WI38 (cell line): ENCODE data around the gene DEK.
"Not testable (repeated sequence)": the region's sequence is repeated elsewhere in the genome, so short reads cannot be mapped to it uniquely, and the experiment has no call there.

ENCODE experiments used
- H3K4me3 ChIP-seq: 2 replicates; pipeline ENCODE4 v1.5.1; 2011; ENCODE audit warnings: low read depth, mild to moderate bottlenecking, control low read depth, low read length
- TF ChIP-seq, protein P1 (sequence below): IDR thresholded peaks from 2 replicates; pipeline ENCODE4 v1.5.1; 2012; ENCODE audit warnings: low read depth, mild to moderate bottlenecking, control low read depth, low read length

Gene DEK, protein sequence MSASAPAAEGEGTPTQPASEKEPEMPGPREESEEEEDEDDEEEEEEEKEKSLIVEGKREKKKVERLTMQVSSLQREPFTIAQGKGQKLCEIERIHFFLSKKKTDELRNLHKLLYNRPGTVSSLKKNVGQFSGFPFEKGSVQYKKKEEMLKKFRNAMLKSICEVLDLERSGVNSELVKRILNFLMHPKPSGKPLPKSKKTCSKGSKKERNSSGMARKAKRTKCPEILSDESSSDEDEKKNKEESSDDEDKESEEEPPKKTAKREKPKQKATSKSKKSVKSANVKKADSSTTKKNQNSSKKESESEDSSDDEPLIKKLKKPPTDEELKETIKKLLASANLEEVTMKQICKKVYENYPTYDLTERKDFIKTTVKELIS

DNA sequence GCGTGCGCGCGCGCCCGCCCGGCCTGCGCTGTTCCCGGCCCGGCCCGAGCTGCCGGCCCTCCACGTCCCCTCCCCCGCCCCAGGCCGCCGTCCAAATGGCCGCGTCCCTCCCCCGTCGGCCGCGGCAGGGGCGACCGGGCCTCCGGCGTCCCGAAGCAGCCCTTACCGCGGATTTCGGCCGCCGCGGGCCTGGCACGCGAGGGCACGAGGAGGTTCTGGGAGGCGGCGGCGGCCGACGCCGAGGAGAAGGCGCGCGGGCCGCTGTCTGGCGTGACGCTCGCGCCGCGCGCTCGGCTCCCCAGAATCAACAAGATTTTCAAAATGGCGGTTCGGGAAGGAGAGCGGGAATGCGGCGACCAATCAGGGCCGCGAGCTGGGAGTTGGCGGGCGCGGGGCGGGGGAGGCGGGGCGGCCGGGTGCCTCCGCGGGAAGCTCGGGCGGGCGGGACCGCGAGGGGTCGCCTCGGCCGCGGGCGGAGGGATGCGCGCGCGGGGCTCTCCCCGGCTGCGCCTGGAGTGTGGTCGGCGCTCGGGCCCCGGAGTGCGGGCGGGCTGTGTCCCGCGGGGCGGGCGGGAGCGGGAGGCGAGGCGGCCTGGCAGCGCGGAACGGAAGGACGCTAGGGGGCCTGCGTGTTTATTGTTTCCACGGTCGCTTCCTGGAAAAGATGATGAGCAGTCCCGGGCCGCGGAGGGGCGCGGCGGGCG is at the start of gene DEK:
Gene DEK (minus strand): TSS at position 312 of the 704 bp plus-strand sequence. CDS start 543 bp downstream, outside the sequence.
- H3K4me3 ChIP-seq = peak within 1 kb of the TSS; percentile 91
- TF ChIP-seq, protein P1, sequence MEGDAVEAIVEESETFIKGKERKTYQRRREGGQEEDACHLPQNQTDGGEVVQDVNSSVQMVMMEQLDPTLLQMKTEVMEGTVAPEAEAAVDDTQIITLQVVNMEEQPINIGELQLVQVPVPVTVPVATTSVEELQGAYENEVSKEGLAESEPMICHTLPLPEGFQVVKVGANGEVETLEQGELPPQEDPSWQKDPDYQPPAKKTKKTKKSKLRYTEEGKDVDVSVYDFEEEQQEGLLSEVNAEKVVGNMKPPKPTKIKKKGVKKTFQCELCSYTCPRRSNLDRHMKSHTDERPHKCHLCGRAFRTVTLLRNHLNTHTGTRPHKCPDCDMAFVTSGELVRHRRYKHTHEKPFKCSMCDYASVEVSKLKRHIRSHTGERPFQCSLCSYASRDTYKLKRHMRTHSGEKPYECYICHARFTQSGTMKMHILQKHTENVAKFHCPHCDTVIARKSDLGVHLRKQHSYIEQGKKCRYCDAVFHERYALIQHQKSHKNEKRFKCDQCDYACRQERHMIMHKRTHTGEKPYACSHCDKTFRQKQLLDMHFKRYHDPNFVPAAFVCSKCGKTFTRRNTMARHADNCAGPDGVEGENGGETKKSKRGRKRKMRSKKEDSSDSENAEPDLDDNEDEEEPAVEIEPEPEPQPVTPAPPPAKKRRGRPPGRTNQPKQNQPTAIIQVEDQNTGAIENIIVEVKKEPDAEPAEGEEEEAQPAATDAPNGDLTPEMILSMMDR = peak; percentile 49

DNA sequence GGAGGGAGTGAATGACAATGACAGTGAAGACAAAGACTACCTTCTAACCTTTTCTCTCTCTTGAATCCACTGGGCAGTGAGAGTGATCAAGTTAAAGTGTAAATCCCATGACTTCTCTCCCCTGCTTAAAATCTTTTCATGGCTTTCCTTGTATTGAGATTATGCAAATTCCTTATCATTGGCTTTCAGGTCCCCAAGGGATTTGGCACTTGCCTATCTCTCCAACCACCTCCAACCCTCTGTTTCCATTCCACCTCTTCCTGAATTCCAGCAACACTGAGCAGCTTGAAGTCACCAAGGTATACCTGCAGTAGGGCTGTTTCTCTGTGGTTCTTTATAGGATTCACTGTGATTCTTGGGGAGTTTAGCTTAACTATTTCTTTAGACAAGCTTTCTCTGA is 48.0 kb upstream of the DEK start:
- no peak overlapping the region for H3K4me3 ChIP-seq
- TF ChIP-seq, protein P1 = no peak

DNA sequence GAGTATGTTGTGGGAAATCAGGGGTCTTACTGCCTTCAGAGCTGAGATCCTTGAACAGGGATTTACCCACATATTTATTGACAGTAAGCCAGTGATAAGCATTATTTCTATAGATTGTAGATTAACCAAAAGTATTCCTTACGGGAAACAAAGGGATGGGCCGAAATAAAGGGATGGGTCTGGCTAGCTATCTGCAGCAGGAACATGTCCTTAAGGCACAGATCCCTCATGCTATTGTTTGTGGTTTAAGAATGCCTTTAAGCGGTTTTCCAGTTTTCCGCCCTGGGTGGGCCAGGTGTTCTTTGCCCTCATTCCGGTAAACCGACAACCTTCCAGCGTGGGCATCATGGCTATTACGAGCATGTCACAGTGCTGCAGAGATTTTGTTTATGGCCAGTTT is 45.7 kb upstream of the DEK start:
- not testable (repeated sequence) for H3K4me3 ChIP-seq

DNA sequence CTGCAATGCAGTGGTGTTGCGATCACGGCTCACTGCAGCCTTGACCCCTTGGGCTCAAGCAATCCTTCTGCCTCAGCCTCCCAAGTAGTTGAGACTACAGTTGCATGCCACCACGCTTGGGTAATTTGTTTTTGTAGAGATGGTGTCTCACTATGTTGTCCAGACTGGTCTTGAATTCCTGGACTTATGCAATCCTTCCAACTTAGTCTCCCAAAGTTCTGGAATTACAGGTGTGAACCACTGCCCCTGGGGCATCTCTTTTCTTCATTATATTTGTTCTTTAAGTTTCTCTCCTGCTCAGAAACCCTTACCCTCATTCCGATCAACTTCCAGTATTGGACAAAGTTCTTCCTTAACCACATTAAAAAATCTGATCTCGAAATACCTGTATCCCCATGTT is 44.7 kb upstream of the DEK start:
- TF ChIP-seq, protein P1 = no peak
- no peak overlapping the region for H3K4me3 ChIP-seq

DNA sequence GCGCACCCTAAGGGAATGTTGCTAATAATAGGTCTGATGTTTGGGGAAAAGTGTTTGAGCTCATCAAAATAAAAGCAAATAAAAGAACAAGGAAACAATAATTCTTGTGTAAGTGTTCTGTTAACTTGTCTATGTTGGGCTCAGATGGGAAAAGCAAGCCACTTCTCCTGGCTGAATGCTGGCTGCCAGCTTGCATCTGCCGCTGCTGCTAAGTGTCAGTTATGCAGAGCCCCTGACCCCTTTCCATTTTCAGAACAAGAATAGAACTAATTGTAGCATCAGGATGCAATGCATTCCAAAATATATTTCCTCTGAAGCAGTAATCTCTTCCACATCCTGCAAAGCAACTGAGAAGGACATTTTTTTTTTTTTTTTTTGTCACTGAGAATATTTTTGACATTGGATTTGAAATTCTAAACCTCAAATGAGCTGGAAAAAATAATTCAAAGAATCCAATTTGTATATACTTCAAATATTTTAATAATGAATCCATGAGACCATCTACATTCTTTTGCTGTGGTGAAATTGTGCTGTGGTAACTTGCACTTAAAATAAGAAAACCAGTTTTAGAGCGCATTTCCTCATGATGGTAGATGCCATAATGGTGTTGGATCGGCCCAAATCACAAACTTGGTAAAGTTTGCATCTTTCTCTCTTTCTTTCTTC is 43.9 kb upstream of the DEK start:
- H3K4me3 ChIP-seq = 0 out of 2 replicates have a peak overlapping the region, but pooled peaks have one; percentile 4
- TF ChIP-seq, protein P1 = no peak

DNA sequence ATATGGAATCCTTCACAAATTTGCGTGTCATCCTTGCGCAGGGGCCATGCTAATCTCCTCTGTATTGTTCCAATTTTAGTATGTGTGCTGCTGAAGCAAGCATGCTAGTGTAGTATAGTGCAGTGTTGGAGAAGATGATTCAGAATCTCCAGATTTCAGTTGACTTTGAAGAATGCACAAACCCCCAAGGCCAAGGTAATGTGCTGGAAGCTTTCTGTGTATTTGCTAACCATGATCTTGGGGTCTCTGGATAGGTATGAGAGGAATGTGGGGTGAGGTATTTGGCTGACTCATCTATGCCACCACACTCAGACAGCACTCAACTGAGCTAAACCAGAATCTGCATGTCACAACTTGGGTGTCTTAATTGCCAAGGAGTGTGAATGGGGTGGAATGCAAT is 42.6 kb upstream of the DEK start:
- TF ChIP-seq, protein P1 = no peak
- H3K4me3 ChIP-seq = no peak overlapping the region

DNA sequence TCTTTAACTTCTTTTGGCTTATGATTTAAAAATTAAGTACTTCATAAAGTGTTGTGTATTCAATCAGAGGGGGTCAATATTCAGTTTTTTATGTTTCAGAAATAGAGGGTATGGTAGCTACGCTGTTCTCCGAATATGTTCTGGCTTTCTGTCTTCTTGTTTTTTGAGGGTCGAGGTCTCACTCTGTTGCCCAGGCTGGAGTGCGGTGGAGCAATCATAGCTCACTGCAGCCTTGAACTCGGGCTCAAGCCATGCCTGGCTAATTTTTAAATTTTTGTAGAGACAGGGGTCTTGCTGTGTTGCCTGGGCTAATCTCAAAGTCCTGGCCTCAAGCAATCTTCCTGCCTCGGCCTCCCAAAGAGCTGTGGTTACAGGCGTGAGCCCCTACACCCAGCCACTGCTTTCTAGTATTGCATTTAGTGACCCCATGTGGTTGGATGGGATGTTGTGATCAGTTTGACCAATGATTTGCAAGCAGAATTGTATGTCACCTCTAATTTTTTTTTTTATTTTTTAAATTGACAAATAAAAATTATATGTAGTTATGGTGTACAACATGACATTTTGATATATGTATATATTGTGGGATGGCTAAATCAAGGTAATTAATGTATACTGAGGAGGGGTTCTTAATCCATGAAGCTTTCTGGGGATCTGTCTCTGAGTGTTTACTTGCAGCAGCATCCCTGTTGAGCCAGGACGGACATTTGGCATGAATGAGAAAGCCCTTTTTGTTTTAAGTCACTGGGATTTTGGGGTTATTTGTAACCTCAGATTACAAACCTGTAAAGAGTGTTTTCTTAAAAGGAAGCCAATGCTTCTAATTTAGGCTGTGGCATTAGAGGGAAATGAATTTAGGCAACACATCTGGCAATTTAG is 38.5 kb upstream of the DEK start:
- H3K4me3 ChIP-seq = no peak overlapping the region
- TF ChIP-seq, protein P1 = no peak
